Gastroesophageal sphincter (tissue), 3 donors: ENCODE results near the gene CNTNAP2.

Experiments used
- CTCF ChIP-seq, 4 experiments: fragments of 200-600 bp in 2 of 4; fragments of 450-650 bp in 2 of 4; sonication (generic) in 1 of 4; IDR thresholded peaks; one replicate each; pipeline ENCODE4 v1.5.1; 2017 to 2019; ENCODE audit warnings: antibody characterized with exemption in 4 of 4, mild to moderate bottlenecking in 2 of 4, moderate library complexity in 2 of 4
- EP300 ChIP-seq: sonication (generic); formaldehyde crosslinking; IDR thresholded peaks from one replicate; pipeline ENCODE4 v1.6.1; 2017; ENCODE audit warnings: antibody characterized with exemption, mild to moderate bottlenecking
- POLR2A ChIP-seq, 2 donors: fragments of 450-650 bp; IDR thresholded peaks; one replicate each; pipeline ENCODE4 v1.6.1; 2017; ENCODE audit warnings: antibody characterized with exemption in 2 of 2, mild to moderate bottlenecking in 2 of 2, moderate library complexity in 1 of 2
- POLR2AphosphoS5 ChIP-seq: sonication (generic); formaldehyde crosslinking; IDR thresholded peaks from one replicate; pipeline ENCODE4 v1.6.1; 2017; ENCODE audit warnings: antibody characterized with exemption

- no peak for TF ChIP-seq POLR2A (IDR thresholded peaks at IDR 0.05)
- TF ChIP-seq CTCF (IDR thresholded peaks at IDR 0.05): no peak
- TF ChIP-seq EP300: no peak
- TF ChIP-seq POLR2AphosphoS5: no peak
Measured at GRCh38 chr7:146314962-146315361, 198.4 kb downstream of the CNTNAP2 start.
